OCI-LY3 (cell line): ENCODE measurements around the gene SGPP2.

Source experiments
- CTCF ChIP-seq: fragments of 200-600, 300-600 bp; sonication (generic); IDR thresholded peaks from 2 replicates; pipeline ENCODE4 v1.5.1; 2014; ENCODE audit warnings: antibody characterized with exemption, low read length, low read depth
- EZH2phosphoT487 ChIP-seq: fragments of 200-600 bp; shearing (Covaris generic); IDR thresholded peaks from 2 replicates; pipeline ENCODE4 v1.6.1; 2018; ENCODE audit warnings: antibody characterized with exemption, mixed run types, low read depth

DNA sequence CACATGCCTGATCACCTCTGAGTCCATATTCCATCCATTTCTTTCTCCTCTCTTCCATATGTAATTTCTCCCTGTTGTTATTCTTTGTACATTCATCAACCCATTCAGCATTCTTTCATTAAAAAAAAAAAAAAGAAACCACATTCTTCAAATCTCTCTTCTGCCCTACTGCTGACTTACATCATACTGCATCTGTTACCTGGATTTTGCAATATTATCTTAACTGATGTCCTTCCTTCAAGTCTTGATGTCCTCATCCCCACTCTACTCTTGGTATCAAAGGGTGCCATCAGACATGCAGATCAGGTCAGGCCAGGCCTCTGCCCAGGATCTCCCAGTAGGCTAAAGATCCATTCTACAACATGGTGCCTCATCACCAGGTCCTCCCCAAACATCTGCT lies 90.6 kb downstream of the SGPP2 start:
- TF ChIP-seq CTCF, result no peak
- no peak for TF ChIP-seq EZH2phosphoT487
